Measurements from ENCODE around the gene GPATCH3. TPM values are rescaled to one million over a fixed set of nuclear protein-coding genes. Genes with fewer than 3 reads are reported as not detected.
A peak's percentile ranks its signal among the peaks of the same experiment; 100 is the strongest.

The GPATCH3 gene
- total and polyA plus RNA-seq, 2 of the 4 experiments (the other 2 are of a cell fraction): 5.2 to 8.0 TPM

- BruUV-seq (replicated peaks): no TSS peak
- ATAC-seq (ENCODE audit: low read depth) (no peak), DNase-seq (peak; percentile 52)
- H2BK5ac ChIP-seq (ENCODE audit: low read depth, low read length, poor library complexity, severe bottlenecking): no peak overlapping the region
- dilution Hi-C loops (cut with HindIII; ENCODE audit: low sequenced_read_pairs, unreplicated experiment) (no loop called here), intact Hi-C loops (cut with micrococcal nuclease) (no loop called here), in situ Hi-C loops (cut with MboI; ENCODE audit: low sequenced_read_pairs) (no loop called here)
- no peak overlapping the region for H2BK120ac ChIP-seq (ENCODE audit: low read depth, low read length)
- H3K27ac ChIP-seq (ENCODE audit: insufficient read depth, low read length): no peak overlapping the region
- ChIA-PET CTCF (interaction anchor here (0.6 to 1.2 kb wide), 4 partner anchors 16 to 303 kb away, joined by 3 to 5 read pairs (median 4); no protein-coding TSS in a partner anchor), POLR2A (ENCODE audit: unreplicated experiment) (interaction anchor here (1.0 kb wide), 1 partner anchor 13 kb away, joined by 3 read pairs; no protein-coding TSS in a partner anchor)
- H3K4me2 ChIP-seq (ENCODE audit: low read depth, low read length): no peak overlapping the region
- H2AFZ ChIP-seq (replicated peaks; ENCODE audit: low read length, poor library complexity): no peak overlapping the region
- H3K23ac ChIP-seq (ENCODE audit: low read depth, low read length): no peak overlapping the region
- TF ChIP-seq CTCF (conservative IDR thresholded peaks at IDR 0.05; ENCODE audit: low read depth, low read length) (peak; percentile 55), POLR2A (IDR thresholded peaks at IDR 0.05; ENCODE audit: low read depth, low read length) (no peak), CEBPB (IDR thresholded peaks at IDR 0.05; ENCODE audit: low read depth, low read length) (no peak), FOS (IDR thresholded peaks at IDR 0.05; ENCODE audit: low read depth, low read length) (no peak), RAD21 (IDR thresholded peaks at IDR 0.05; ENCODE audit: low read length) (no peak), SMC3 (IDR thresholded peaks at IDR 0.05; ENCODE audit: low read depth, low read length) (peak; percentile 27; the same call in 1 of the 2 replicates), USF2 (IDR thresholded peaks at IDR 0.05; ENCODE audit: low read depth, low read length) (no peak)
- no peak overlapping the region for H2AK5ac ChIP-seq (ENCODE audit: low read depth, low read length)
- no peak overlapping the region for H2BK15ac ChIP-seq (ENCODE audit: low read depth, low read length)
- no peaks in the 10 kb centered on the region for H3K27me3 ChIP-seq (ENCODE audit: control insufficient read depth, insufficient read depth, low read length)
- no peak overlapping the region for H3K14ac ChIP-seq (replicated peaks; ENCODE audit: low read depth, low read length)
- no peak overlapping the region for H2BK20ac ChIP-seq (ENCODE audit: low read depth, low read length)
- peaks cover 18 to 55% of the 10 kb centered on the region in 2 experiments for H3K79me1 ChIP-seq (ENCODE audit: low read depth in 1 of 2, low read length in 2 of 2)
- H3K9me1 ChIP-seq (ENCODE audit: insufficient read depth, low read length): peaks cover 4% of the 10 kb centered on the region; the same call in 1 of the 2 replicates
- no peak overlapping the region for H3K9ac ChIP-seq (ENCODE audit: low read depth, low read length)
- H4K91ac ChIP-seq (ENCODE audit: insufficient read depth, low read depth, low read length): no peak overlapping the region
- H4K20me1 ChIP-seq (ENCODE audit: insufficient read depth, low read length): peaks cover 11% of the 10 kb centered on the region
- H3K56ac ChIP-seq (ENCODE audit: extremely low read depth, insufficient read depth, low read length): no peak overlapping the region
- no peak overlapping the region for H3K18ac ChIP-seq (ENCODE audit: low read depth, low read length)
- no peak overlapping the region for H4K8ac ChIP-seq (ENCODE audit: low read depth in 2 of 2, low read length in 2 of 2)
- no peak overlapping the region for H3K4ac ChIP-seq (ENCODE audit: low read depth, low read length)
- no peak overlapping the region for H4K5ac ChIP-seq (ENCODE audit: low read depth, low read length)
- no peak overlapping the region for H2AK9ac ChIP-seq (replicated peaks; ENCODE audit: low read depth, low read length, poor library complexity)
- H3K36me3 ChIP-seq (ENCODE audit: control insufficient read depth, insufficient read depth, low read length): peaks cover 55% of the 10 kb centered on the region
- no CpG with 5 or more reads among the region's 1 CpG for WGBS, 2 experiments (ENCODE audit: extremely low coverage in 2 of 2, insufficient read length in 1 of 2)
- no peaks in the 10 kb centered on the region for H3K9me3 ChIP-seq (ENCODE audit: control insufficient read depth, insufficient read depth, low read length)
- peaks cover 10% of the 10 kb centered on the region for H3K4me1 ChIP-seq (ENCODE audit: control insufficient read depth, insufficient read depth, low read length)
- H3K4me3 ChIP-seq (ENCODE audit: insufficient read depth, low read depth, low read length): no peak overlapping the region
Observed at GRCh38 chr1:26887125-26887524, 13.1 kb downstream of the GPATCH3 start.

All from IMR-90 (cell line).